Measurements from ENCODE around the gene CASK.

DNA sequence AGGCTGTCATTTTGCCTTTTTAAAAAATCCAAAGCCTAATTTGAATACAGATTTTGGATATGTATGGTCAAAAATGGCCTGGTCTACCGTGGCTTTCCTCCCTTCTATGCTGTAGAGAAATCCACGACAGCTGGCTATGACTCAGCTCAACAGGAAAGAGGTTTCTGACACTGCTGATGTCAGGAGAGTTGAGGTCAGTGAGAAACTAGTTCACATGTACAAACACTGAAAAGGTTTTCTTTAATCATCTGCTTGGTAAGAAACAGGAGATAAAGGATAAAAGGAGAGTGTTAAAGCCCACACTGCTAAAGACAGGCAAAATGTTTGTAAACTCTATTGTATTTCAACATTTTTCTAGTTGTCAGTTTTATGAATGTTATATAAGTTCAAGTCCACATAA, 362.3 kb downstream of the CASK start:
- TF ChIP-seq CREM (CRISPR knock-in tag; IDR thresholded peaks at IDR 0.05) (no peak), ZNF263 (CRISPR knock-in tag; IDR thresholded peaks at IDR 0.05; ENCODE audit: low read depth) (no peak)
- TF ChIP-seq, protein P1, sequence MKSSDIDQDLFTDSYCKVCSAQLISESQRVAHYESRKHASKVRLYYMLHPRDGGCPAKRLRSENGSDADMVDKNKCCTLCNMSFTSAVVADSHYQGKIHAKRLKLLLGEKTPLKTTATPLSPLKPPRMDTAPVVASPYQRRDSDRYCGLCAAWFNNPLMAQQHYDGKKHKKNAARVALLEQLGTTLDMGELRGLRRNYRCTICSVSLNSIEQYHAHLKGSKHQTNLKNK (CRISPR knock-in tag; IDR thresholded peaks at IDR 0.05) = no peak
- TF ChIP-seq, protein P2, sequence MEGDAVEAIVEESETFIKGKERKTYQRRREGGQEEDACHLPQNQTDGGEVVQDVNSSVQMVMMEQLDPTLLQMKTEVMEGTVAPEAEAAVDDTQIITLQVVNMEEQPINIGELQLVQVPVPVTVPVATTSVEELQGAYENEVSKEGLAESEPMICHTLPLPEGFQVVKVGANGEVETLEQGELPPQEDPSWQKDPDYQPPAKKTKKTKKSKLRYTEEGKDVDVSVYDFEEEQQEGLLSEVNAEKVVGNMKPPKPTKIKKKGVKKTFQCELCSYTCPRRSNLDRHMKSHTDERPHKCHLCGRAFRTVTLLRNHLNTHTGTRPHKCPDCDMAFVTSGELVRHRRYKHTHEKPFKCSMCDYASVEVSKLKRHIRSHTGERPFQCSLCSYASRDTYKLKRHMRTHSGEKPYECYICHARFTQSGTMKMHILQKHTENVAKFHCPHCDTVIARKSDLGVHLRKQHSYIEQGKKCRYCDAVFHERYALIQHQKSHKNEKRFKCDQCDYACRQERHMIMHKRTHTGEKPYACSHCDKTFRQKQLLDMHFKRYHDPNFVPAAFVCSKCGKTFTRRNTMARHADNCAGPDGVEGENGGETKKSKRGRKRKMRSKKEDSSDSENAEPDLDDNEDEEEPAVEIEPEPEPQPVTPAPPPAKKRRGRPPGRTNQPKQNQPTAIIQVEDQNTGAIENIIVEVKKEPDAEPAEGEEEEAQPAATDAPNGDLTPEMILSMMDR (IDR thresholded peaks at IDR 0.05) = no peak

Data from WTC11 (cell line).